Measurements from ENCODE around the gene KIF24.

KIF24 gene

DNA sequence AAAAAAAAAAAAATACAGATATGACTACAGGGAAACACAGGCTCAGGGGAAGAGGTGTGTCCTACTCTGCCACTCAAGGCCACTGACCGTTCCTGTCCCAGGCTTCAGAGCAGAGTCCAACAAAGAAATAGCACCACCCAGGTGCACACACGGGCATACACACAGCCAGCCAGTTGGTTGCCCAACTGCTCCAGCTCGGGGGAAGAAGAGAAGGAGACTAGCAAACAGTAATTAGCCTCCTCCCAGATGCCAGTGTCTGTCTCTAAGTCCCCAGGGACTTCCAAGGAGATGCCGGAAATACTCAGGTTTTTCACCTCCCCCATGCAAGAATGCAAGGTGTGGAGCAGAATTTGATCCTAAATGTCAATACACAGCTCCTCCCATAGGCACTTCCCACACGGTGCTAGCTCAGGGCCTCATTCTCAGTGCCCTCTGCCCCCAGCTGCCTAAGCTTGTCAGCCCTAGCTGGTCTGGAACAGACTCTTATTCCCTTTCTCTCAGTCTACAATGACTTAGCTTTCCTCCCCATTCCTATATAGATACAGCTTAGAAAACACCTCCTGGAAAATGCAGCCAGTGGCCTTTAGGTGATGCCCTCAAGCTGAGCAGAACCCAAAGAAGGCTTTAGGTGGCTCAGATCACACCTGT, 46.0 kb upstream of the KIF24 start:
- DNase-seq (ENCODE audit: low read depth, low spot score): no peak
- ChIA-PET CTCF (interaction anchor here (0.7 to 8.7 kb wide), 4 partner anchors 29 to 217 kb away, joined by 3 to 154 read pairs (median 7); no protein-coding TSS in a partner anchor), POLR2A (no interaction called here)
- TF ChIP-seq, protein P1, sequence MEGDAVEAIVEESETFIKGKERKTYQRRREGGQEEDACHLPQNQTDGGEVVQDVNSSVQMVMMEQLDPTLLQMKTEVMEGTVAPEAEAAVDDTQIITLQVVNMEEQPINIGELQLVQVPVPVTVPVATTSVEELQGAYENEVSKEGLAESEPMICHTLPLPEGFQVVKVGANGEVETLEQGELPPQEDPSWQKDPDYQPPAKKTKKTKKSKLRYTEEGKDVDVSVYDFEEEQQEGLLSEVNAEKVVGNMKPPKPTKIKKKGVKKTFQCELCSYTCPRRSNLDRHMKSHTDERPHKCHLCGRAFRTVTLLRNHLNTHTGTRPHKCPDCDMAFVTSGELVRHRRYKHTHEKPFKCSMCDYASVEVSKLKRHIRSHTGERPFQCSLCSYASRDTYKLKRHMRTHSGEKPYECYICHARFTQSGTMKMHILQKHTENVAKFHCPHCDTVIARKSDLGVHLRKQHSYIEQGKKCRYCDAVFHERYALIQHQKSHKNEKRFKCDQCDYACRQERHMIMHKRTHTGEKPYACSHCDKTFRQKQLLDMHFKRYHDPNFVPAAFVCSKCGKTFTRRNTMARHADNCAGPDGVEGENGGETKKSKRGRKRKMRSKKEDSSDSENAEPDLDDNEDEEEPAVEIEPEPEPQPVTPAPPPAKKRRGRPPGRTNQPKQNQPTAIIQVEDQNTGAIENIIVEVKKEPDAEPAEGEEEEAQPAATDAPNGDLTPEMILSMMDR (IDR thresholded peaks at IDR 0.05; ENCODE audit: insufficient read depth, low read length, missing control alignments): no peak
- H3K4me3 ChIP-seq (ENCODE audit: low read depth, low read length): no peak overlapping the region

DNA sequence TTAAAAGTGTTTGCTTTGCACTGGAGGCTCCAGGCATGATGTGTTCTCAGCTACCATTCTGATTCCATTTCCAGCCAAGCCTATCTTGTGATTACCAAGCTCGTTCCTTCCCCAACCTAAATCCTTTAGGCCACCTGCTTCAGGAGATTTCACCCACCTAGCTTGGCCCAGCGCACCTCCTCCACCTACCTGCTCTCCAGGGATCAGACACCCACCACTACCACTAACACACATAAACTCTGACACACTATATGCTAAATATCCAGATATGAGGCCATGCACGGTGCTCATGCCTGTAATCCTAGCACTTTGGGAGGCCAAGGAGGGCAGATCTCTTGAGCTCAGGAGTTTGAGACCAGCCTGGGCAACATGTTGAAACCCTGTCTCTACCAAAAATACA, 45.3 kb upstream of the KIF24 start:
- H3K4me3 ChIP-seq (ENCODE audit: low read depth, low read length): no peak overlapping the region
- TF ChIP-seq, protein P1 (IDR thresholded peaks at IDR 0.05; ENCODE audit: insufficient read depth, low read length, missing control alignments): no peak
- no peak for DNase-seq (ENCODE audit: low read depth, low spot score)
- ChIA-PET CTCF (interaction anchor here (0.7 to 3.8 kb wide), 5 partner anchors 29 to 217 kb away, joined by 3 to 11 read pairs (median 3); no protein-coding TSS in a partner anchor), POLR2A (no interaction called here)

DNA sequence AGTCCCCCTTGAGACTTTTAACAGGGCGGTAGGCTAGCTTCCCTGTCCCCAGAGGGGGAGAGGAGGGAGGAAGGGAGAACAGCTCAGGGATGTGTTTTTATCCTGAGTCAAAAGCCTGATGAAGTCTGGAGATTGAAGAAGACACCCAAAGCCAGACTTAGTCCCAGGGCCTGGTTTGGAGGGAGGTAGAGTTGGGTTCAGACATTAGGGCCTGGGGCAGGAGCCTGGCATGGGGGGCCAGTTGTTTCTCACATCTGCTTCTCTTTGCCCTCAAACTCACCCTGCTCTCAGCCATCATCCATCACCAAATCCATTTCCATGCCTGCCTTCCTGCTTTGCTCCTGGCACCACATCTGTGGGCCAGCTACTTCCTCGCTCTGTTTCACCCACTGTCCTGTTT, 44.7 kb upstream of the KIF24 start:
- no peak overlapping the region for H3K4me3 ChIP-seq (ENCODE audit: low read depth, low read length)
- CTCF ChIA-PET: interaction anchor here (1.1 to 3.8 kb wide), 5 partner anchors 30 to 229 kb away, joined by 3 to 11 read pairs (median 3); no protein-coding TSS in a partner anchor
- POLR2A ChIA-PET: no interaction called here
- no peak for DNase-seq (ENCODE audit: low read depth, low spot score)
- TF ChIP-seq, protein P1 (IDR thresholded peaks at IDR 0.05; ENCODE audit: insufficient read depth, low read length, missing control alignments): no peak

DNA sequence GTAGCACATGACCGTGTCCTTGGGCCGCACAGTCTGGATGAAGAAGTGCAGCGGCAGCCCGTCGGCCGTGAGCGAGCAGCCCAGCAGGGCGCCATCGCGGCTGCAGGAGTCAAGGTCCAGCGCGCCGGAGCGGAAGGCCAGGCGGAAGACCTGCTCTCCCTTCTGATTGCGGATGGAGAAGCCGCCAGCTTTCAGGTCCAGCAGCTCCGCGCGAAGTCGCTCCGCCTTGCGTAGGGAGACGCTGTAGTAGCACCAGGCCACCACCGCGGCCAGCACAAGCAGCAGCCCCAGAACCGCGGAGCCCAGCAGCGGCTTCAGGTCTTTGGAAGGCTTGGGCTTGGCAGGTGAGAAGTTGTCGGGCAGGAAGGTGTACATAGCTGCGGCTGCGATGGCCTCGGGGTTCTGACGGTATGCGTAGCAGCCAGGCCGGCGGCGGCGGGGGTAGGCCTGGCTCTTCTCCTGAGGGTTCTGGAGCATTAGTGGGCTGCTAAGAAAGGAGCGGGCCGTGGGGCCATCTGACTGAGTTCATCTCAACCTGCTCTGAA, 43.5 kb upstream of the KIF24 start:
- H3K4me3 ChIP-seq (ENCODE audit: low read depth, low read length): no peak overlapping the region
- no peak for DNase-seq (ENCODE audit: low read depth, low spot score)
- ChIA-PET CTCF (interaction anchor here (0.6 to 3.8 kb wide), 5 partner anchors 31 to 230 kb away, joined by 3 to 11 read pairs (median 4); no protein-coding TSS in a partner anchor), POLR2A (no interaction called here)
- TF ChIP-seq, protein P1 (IDR thresholded peaks at IDR 0.05; ENCODE audit: insufficient read depth, low read length, missing control alignments): no peak

DNA sequence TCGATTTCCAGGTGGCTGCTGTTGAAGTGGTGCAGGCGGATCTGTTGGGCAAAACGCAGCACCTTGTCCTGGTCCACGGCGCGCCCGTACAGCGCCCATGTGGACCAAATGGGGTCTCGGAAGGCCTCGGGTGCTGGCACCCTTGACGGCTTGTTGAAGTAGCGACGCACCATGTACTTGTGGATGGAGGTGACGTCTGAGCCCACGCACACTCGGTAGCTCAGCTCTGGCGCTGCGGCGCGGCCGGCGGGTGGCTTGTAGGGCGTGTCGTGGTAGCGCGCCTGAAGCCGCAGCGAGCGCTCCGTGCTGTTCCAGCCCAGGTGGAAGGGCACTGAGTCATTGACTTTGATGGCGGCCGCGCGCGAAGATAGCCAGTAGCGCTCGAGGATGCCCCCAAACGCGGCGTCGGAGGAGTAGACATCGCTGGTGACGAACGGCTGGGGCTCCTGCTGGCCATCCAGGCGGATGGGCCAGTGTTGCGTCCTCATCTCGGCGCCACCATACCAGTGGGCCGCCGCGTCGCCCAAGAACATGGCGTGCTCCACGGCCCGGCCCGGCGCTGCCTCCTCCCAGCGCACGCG, 42.9 kb upstream of the KIF24 start:
- H3K4me3 ChIP-seq (ENCODE audit: low read depth, low read length): no peak overlapping the region
- POLR2A ChIA-PET: no interaction called here
- TF ChIP-seq, protein P1 (IDR thresholded peaks at IDR 0.05; ENCODE audit: insufficient read depth, low read length, missing control alignments): no peak
- DNase-seq (ENCODE audit: low read depth, low spot score): no peak
- CTCF ChIA-PET: interaction anchor here (0.8 to 2.2 kb wide), 3 partner anchors 32 to 129 kb away, joined by 3 to 7 read pairs (median 3); no protein-coding TSS in a partner anchor
